K562 (cell line): ENCODE data around the gene ZBTB7A. TPM values are rescaled to one million over a fixed set of nuclear protein-coding genes. Genes with fewer than 3 reads are reported as not detected.
A peak's percentile ranks its signal among the peaks of the same experiment; 100 is the strongest.

Experiments
- ATF2 ChIP-seq: sonication (generic); formaldehyde crosslinking; IDR thresholded peaks from 2 replicates; pipeline ENCODE4 v1.8.1; 2022; ENCODE audit warnings: missing genetic modification reagents
- BCOR ChIP-seq: fragments of 450-650 bp; IDR thresholded peaks from 2 replicates; pipeline ENCODE4 v1.6.1; 2016
- BHLHE40 ChIP-seq: IDR thresholded peaks from 2 replicates; pipeline ENCODE4 v1.6.1; 2011; ENCODE audit warnings: low read length, improper control_type of control experiment
- CBX1 ChIP-seq: sonication (generic); IDR thresholded peaks from 2 replicates; pipeline ENCODE4 v1.6.1; 2016; ENCODE audit warnings: antibody characterized with exemption, low read depth, mild to moderate bottlenecking
- CREB3L1 ChIP-seq: fragments of 450-650 bp; IDR thresholded peaks from 2 replicates; pipeline ENCODE4 v1.6.1; 2014; ENCODE audit warnings: low read depth, mild to moderate bottlenecking, moderate library complexity, borderline replicate concordance
- ESRRA ChIP-seq: fragments of 450-650 bp; IDR thresholded peaks from 2 replicates; pipeline ENCODE4 v1.6.1; 2014; ENCODE audit warnings: low read depth, mild to moderate bottlenecking, moderate library complexity, borderline replicate concordance
- GATA2 ChIP-seq: sonication (generic); formaldehyde crosslinking; IDR thresholded peaks from 2 replicates; pipeline ENCODE4 v1.4.0; 2020; ENCODE audit warnings: mild to moderate bottlenecking, missing genetic modification reagents
- HINFP ChIP-seq: fragments of 450-650 bp; conservative IDR thresholded peaks from 2 replicates; pipeline ENCODE4 v1.6.1; 2016; ENCODE audit warnings: missing genetic modification characterization, low read depth, mild to moderate bottlenecking, control low read depth, missing compliant biosample characterization
- KLF6 ChIP-seq: fragments of 250-450 bp; sonication (Bioruptor Pico); IDR thresholded peaks from 2 replicates; pipeline ENCODE4 v1.4.0; 2020; ENCODE audit warnings: mild to moderate bottlenecking, moderate library complexity, borderline replicate concordance
- MXI1 ChIP-seq: IDR thresholded peaks from 2 replicates; pipeline ENCODE4 v1.6.1; 2011; ENCODE audit warnings: low read depth, mild to moderate bottlenecking, improper control_type of control experiment, low read length
- OTX1 ChIP-seq: fragments of 450-650 bp; formaldehyde crosslinking; IDR thresholded peaks from 2 replicates; pipeline ENCODE4 v1.4.0; 2022; ENCODE audit warnings: mild to moderate bottlenecking
- PHTF2 ChIP-seq: fragments of 250-450 bp; sonication (Bioruptor Pico); IDR thresholded peaks from 2 replicates; pipeline ENCODE4 v1.5.0; 2021; ENCODE audit warnings: mild to moderate bottlenecking
- RBM25 ChIP-seq: fragments of 200-400 bp; formaldehyde crosslinking; IDR thresholded peaks from 2 replicates; pipeline ENCODE4 v1.6.1; 2018; ENCODE audit warnings: low read length, low read depth, moderate library complexity; ENCODE audit not compliant: severe bottlenecking
- TAF1 ChIP-seq: IDR thresholded peaks from 2 replicates; pipeline ENCODE4 v1.6.1; 2011; ENCODE audit warnings: mild to moderate bottlenecking, low read length, moderate library complexity; ENCODE audit not compliant: insufficient read depth, control insufficient read depth, severe bottlenecking; ENCODE audit errors: extremely low read depth
- XRCC5 ChIP-seq: fragments of 200-400 bp; formaldehyde crosslinking; IDR thresholded peaks from 2 replicates; pipeline ENCODE4 v1.6.1; 2017; ENCODE audit warnings: low read depth, mild to moderate bottlenecking, low read length
- ZBTB7A ChIP-seq: IDR thresholded peaks from 2 replicates; pipeline ENCODE4 v1.6.1; 2011; ENCODE audit warnings: low read depth, mild to moderate bottlenecking, low read length, moderate library complexity, borderline replicate concordance; ENCODE audit not compliant: control insufficient read depth
- ZBTB9 ChIP-seq: fragments of 450-650 bp; formaldehyde crosslinking; IDR thresholded peaks from 2 replicates; pipeline ENCODE4 v1.4.0; 2020; ENCODE audit warnings: mild to moderate bottlenecking, moderate library complexity
- ZNF431 ChIP-seq: sonication (generic); formaldehyde crosslinking; IDR thresholded peaks from 2 replicates; pipeline ENCODE4 v1.8.0; 2022; ENCODE audit warnings: mild to moderate bottlenecking, missing genetic modification reagents
- ZNF717 ChIP-seq: fragments of 250-450 bp; sonication (Bioruptor Pico); IDR thresholded peaks from 2 replicates; pipeline ENCODE4 v1.5.0; 2021
- polyA plus RNA-seq, 8 experiments: library from polyadenylated mRNA; depleted of rRNA in 4 of 8; stranded (reverse) in 5 of 8; unstranded in 3 of 8; fragments of >200 nt; fragmentation: Nextera tagmentation in 2 of 8; fragmentation: Illumina TruSeq in 1 of 8; extraction: Ambion mirVana in 2 of 8; extraction: Trizol in 1 of 8; gene quantifications; 2 replicates each; pipeline versions ENCODE4 v1.2.1 to v1.2.3, GENCODE V29; 2011 to 2014; ENCODE audit warnings: inconsistent platforms in 1 of 8, missing spikeins in 1 of 8
- total RNA-seq, 7 experiments: library from RNA; depleted of rRNA in 6 of 7; stranded (reverse); fragments of >200 nt in 6 of 7; fragmentation: Illumina TruSeq in 2 of 7; extraction: Trizol in 2 of 7; gene quantifications; 2 replicates each; pipeline versions ENCODE4 v1.2.1 to v1.2.3, GENCODE V29; 2011 to 2021; ENCODE audit warnings: low replicate concordance in 1 of 7

The ZBTB7A gene
- total and polyA plus RNA-seq, 9 of the 15 experiments (the other 6 are each of a cell fraction or from before 2014, with no cell fraction given): 0.11 to 34.0 (median 4.6) TPM

- no peak for TF ChIP-seq HINFP (tag)
- TF ChIP-seq PHTF2: no peak
- no peak for TF ChIP-seq ATF2 (CRISPR knock-in tag)
- no peak for TF ChIP-seq CREB3L1
- TF ChIP-seq ZBTB7A: no peak
- peak; percentile 72 for TF ChIP-seq BCOR
- peak; percentile 60; the same call in 1 of the 2 replicates for TF ChIP-seq ESRRA
- no peak for TF ChIP-seq ZNF431 (CRISPR knock-in tag)
- no peak for TF ChIP-seq XRCC5
- TF ChIP-seq MXI1: no peak
- no peak for TF ChIP-seq BHLHE40
- TF ChIP-seq ZNF717 (CRISPR knock-in tag): no peak
- no peak for TF ChIP-seq OTX1
- no peak for TF ChIP-seq ZBTB9
- 0 out of 2 replicates have a peak, but pooled peaks have one; percentile 52 for TF ChIP-seq CBX1
- TF ChIP-seq KLF6 (CRISPR knock-in tag): no peak
- no peak for TF ChIP-seq TAF1
- TF ChIP-seq GATA2 (CRISPR knock-in tag): no peak
- peak; percentile 52 for TF ChIP-seq RBM25
Observed at GRCh38 chr19:4060621-4061177, 6.0 kb downstream of the ZBTB7A start (continued).
